ENCODE data around the gene EVC2. TPM values are rescaled to one million over a fixed set of nuclear protein-coding genes. Genes with fewer than 3 reads are reported as not detected.

Gene EVC2
- polyA plus RNA-seq, 1 donor (not counting 4 experiments of a cell fraction or from before 2014, with no cell fraction given): 1.7 TPM

DNA sequence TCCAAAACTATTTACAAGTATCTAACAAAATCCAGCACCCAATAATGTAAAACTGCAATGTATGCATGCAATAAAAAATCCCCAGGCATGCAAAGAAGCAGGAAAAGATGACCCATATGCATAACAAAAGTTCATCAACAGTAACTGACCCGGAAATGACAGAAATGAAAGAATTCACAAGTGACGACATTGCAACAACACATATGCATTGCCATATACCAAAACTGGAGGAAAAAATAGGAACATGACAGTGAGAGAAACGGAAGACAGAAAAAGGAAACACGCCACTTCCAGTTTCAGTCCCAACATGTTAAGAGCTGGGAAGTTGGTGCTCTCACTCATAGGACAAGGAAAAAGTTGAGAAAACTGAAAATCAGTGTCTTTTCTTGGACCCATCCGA, 154.6 kb downstream of the EVC2 start:
- Histone ChIP-seq H3K27ac (ENCODE audit: control insufficient read depth, insufficient read depth, low read length) (no peak overlapping the region), H3K36me3 (ENCODE audit: control insufficient read depth in 2 of 2, extremely low read depth in 1 of 2, insufficient read depth in 2 of 2, low read length in 2 of 2) (no peaks in the 10 kb centered on the region), H3K9me3 (ENCODE audit: control insufficient read depth, low read depth, low read length) (no peaks in the 10 kb centered on the region), H4K20me1 (ENCODE audit: control insufficient read depth, extremely low read depth, insufficient read depth, low read length) (no peaks in the 10 kb centered on the region), H3K4me2 (ENCODE audit: control insufficient read depth, extremely low read depth, insufficient read depth, low read depth, low read length) (no peak overlapping the region), H3K9me1 (ENCODE audit: control insufficient read depth, extremely low read depth, insufficient read depth, low read length) (no peaks in the 10 kb centered on the region), H3K4me1 (ENCODE audit: control insufficient read depth, extremely low read depth, insufficient read depth, low read length) (no peaks in the 10 kb centered on the region), H3K79me2 (ENCODE audit: control insufficient read depth, insufficient read depth, low read length) (no peaks in the 10 kb centered on the region), H3K27me3 (ENCODE audit: control insufficient read depth, extremely low read depth, insufficient read depth, low read length) (no peaks in the 10 kb centered on the region), H3K9ac (ENCODE audit: control insufficient read depth, extremely low read depth, insufficient read depth, low read length) (no peak overlapping the region), H2AFZ (ENCODE audit: control insufficient read depth, low read length) (no peak overlapping the region), H3K4me3 (ENCODE audit: control insufficient read depth in 2 of 3, extremely low read depth in 1 of 3, insufficient read depth in 2 of 3, low read depth in 1 of 3, low read length in 3 of 3) (no peak overlapping the region)
- DNase-seq (ENCODE audit: low read depth, low spot score) (no peak), FAIRE-seq (no peak)
- dilution Hi-C loops (cut with MboI; ENCODE audit: extremely low pct_ligation_motif_present, low sequenced_read_pairs): no loop called here
- TF ChIP-seq, protein P1, sequence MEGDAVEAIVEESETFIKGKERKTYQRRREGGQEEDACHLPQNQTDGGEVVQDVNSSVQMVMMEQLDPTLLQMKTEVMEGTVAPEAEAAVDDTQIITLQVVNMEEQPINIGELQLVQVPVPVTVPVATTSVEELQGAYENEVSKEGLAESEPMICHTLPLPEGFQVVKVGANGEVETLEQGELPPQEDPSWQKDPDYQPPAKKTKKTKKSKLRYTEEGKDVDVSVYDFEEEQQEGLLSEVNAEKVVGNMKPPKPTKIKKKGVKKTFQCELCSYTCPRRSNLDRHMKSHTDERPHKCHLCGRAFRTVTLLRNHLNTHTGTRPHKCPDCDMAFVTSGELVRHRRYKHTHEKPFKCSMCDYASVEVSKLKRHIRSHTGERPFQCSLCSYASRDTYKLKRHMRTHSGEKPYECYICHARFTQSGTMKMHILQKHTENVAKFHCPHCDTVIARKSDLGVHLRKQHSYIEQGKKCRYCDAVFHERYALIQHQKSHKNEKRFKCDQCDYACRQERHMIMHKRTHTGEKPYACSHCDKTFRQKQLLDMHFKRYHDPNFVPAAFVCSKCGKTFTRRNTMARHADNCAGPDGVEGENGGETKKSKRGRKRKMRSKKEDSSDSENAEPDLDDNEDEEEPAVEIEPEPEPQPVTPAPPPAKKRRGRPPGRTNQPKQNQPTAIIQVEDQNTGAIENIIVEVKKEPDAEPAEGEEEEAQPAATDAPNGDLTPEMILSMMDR (optimal IDR thresholded peaks at IDR 0.05 in 1 of 3, IDR thresholded peaks at IDR 0.05 in 1 of 3, conservative IDR thresholded peaks at IDR 0.05 in 1 of 3; ENCODE audit: extremely low read depth in 1 of 3, insufficient read depth in 2 of 3, low read length in 3 of 3): no peak
- TF ChIP-seq EZH2 (IDR thresholded peaks at IDR 0.05; ENCODE audit: low read length): no peak

DNA sequence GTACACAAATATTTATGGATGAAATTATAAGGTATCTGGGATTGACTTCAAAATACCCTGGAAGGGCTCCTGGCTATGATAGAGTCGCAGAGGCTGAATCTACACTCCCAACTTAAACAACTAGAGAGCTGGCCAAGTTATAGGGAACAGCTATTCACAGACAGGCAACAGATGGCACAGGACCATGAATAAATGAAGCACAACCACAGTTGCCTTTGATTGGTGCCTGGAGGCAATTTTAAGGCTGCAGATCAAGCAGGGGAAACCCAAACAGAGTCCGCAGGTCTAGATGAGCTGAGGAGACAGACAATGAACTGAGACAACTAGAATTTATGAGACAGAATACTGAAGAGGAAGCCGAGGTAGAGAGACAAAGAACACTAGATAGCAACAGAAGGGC, 155.9 kb downstream of the EVC2 start:
- no peaks in the 10 kb centered on the region for H3K79me2 ChIP-seq (ENCODE audit: control insufficient read depth, insufficient read depth, low read length)
- dilution Hi-C loops (cut with MboI; ENCODE audit: extremely low pct_ligation_motif_present, low sequenced_read_pairs): no loop called here
- no peak overlapping the region for H3K27ac ChIP-seq (ENCODE audit: control insufficient read depth, insufficient read depth, low read length)
- H4K20me1 ChIP-seq (ENCODE audit: control insufficient read depth, extremely low read depth, insufficient read depth, low read length): no peaks in the 10 kb centered on the region
- no peak for TF ChIP-seq EZH2 (IDR thresholded peaks at IDR 0.05; ENCODE audit: low read length)
- TF ChIP-seq, protein P1 (optimal IDR thresholded peaks at IDR 0.05 in 1 of 3, IDR thresholded peaks at IDR 0.05 in 1 of 3, conservative IDR thresholded peaks at IDR 0.05 in 1 of 3; ENCODE audit: extremely low read depth in 1 of 3, insufficient read depth in 2 of 3, low read length in 3 of 3): no peak
- no peak overlapping the region for H3K4me2 ChIP-seq (ENCODE audit: control insufficient read depth, extremely low read depth, insufficient read depth, low read depth, low read length)
- no peak overlapping the region for H2AFZ ChIP-seq (ENCODE audit: control insufficient read depth, low read length)
- H3K27me3 ChIP-seq (ENCODE audit: control insufficient read depth, extremely low read depth, insufficient read depth, low read length): no peaks in the 10 kb centered on the region
- DNase-seq (ENCODE audit: low read depth, low spot score) (no peak), FAIRE-seq (no peak)
- no peaks in the 10 kb centered on the region for H3K4me1 ChIP-seq (ENCODE audit: control insufficient read depth, extremely low read depth, insufficient read depth, low read length)
- peaks cover 0 to under 1% of the 10 kb centered on the region in 2 experiments for H3K36me3 ChIP-seq (ENCODE audit: control insufficient read depth in 2 of 2, extremely low read depth in 1 of 2, insufficient read depth in 2 of 2, low read length in 2 of 2)
- no peaks in the 10 kb centered on the region for H3K9me1 ChIP-seq (ENCODE audit: control insufficient read depth, extremely low read depth, insufficient read depth, low read length)
- H3K9me3 ChIP-seq (ENCODE audit: control insufficient read depth, low read depth, low read length): no peaks in the 10 kb centered on the region
- H3K9ac ChIP-seq (ENCODE audit: control insufficient read depth, extremely low read depth, insufficient read depth, low read length): no peak overlapping the region
- H3K4me3 ChIP-seq (ENCODE audit: control insufficient read depth in 2 of 3, extremely low read depth in 1 of 3, insufficient read depth in 2 of 3, low read depth in 1 of 3, low read length in 3 of 3): no peak overlapping the region
